HG03565 (cell line): Measurements from ENCODE around the gene ACACA.

Experiments used
- ATAC-seq: cut with Tn5 transposase; IDR thresholded peaks from one replicate; pipeline ENCODE4 v1.9.1; 2021; ENCODE audit warnings: mild to moderate bottlenecking, moderate library complexity; ENCODE audit not compliant: unreplicated experiment

The ACACA gene

DNA sequence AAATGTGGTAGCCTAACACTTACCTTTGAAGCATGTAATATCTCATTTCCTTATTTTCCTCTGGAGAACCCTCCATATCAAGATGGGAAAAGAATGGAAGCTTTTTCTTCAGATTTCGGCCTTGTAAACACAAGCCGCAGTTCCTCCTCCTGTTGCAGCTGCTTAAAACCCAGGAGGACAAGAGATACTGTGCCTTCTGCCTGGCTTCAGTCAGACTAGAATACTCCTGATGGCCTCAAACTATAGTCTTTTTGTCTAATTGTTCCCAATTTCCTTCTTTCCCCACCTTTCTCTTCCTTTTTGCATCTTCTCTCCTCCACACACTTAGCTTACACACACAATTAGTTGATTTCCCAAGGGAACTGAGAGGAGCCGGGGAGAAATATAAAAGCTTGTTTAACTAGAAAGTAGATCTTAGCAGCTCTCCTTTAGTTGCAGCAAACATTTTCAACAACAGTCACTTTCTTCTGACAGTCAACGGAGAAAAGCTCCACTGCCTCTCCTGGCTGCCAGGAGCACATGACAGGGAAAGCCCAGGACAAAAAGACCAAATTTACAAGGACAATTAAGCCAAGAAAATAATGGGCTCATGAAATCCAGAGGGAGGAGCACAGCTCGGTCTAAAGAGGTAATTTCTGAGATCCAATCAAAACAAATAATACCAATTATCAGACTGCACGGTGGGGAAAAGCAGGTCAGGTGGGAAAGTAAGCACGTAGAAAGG is 107.2 kb downstream of the ACACA start:
- ATAC-seq, result no peak

DNA sequence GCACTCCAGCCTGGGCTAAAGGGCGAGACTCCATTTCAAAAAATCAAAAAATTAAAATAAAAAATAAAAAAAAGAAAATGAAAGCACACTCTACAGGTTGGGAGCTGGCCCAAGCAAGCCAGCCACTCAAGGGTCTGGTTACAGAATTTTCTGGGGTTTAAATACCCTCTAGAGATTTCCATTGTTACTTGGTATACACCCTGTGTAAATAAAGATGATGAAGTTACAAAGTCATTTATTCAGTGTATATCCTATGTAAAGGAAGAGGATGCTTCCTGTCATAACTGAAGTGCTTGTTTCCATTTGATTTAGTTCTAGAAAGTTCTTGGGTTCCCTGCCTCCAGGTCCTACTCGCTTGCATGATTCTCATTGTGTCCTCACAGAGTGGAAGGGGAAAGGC is 110.7 kb downstream of the ACACA start:
- no peak for ATAC-seq

DNA sequence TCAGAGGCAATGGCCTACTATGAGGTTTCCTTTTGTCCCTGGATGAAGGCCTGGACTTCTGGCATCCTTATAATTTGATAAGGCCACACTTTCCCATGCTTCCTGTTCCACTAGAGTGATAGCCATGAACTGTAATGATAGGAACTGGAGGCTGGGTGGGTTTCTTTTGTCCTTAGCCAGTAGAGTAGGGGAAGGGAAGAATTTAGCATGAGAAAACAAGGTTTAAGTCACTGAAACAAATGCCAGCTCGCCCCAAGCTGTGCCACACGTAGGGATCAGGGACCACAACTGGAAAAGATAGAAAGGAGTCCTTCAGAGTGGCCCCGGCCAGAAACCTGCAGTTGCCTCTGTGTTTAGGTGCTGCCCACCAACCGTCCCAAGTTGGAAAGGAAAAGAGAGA is 111.7 kb downstream of the ACACA start:
- no peak for ATAC-seq

DNA sequence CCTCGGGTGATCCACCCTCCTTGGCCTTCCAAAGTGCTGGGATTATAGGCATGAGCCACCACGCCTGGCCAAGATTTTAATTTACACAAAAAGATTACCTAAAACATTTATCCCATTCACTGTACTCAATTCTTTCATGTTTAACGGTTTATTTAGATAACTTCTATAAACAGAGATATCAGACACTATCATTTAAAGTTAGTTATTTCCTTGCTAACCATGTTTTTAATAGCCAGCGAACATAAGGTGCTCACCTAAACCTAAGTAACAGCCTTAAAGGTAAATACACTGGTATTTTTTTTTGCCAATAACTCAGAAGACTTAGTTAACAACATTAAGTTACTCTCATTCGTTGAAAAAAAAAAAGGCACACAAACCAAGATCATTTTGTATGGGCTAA is 112.9 kb downstream of the ACACA start:
- ATAC-seq, result no peak

DNA sequence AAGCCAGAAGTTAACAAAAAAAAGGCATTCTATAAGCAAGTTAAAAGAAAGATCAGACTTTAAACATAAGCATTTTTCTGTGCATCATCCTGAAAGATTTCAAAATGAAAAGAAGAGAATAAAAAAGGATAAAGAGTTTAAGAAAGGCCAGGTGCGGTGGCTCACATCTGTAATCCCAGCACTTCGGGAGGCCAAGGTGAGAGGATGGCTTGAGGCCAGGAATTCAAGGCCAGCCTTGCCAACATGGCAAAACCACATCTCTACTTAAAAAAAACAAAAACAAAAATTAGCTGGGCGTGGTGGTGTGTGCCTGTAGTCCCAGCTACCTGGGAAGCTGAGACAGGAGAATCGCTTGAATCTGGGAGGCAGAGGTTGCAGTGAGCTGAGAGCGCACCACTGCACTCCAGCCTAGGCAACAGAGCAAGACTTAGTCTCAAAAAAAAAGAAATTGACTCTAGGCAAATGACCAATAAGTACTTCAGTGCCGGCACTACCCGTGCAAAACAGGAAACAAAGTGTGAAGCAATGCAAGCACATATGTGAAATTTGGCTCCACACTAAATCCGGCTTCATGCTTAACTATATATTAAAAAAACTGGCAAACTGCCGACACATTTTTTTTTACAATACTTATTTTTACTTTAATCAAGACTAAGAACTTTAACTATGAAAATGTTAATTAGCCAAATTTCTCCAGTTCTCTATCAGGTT is 114.1 kb downstream of the ACACA start:
- ATAC-seq, result no peak

DNA sequence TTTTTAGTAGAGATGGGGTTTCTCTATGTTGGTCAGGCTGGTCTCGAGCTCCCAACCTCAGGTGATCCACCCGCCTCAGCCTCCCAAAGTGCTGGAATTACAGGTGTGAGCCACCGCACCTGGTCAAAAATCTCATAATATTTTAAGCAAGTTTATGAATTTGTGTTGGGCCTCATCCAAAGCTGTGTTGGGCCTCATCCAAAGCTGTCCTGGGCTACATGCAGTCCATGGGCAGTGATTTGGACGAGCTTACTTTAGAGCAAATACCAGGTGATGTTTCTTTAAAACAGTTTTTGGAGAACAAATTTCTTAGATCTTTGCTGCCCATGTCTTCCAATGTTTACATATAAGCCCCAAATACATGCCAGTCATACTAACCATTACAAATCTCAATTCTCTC is 115.3 kb downstream of the ACACA start:
- ATAC-seq, result no peak

DNA sequence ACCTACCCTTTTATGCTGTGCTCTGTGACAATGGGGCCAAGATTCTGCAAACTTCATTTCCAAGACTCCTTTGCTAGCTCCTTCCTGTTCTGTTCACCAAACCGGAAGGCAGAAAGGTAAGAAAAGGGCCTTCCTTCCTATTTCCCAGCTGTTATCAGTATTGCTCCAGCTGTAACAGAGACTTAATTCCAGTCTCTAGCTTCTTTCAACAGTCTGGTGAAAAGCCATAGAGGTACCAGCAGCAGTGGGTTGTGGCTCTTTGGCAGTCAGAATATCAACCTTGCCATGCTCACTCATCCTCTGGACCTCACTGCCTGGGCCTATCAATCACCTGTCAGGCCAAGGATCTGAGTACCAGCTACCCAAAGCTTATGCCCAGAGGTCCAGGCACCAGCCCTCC is 120.2 kb downstream of the ACACA start:
- ATAC-seq, result no peak

DNA sequence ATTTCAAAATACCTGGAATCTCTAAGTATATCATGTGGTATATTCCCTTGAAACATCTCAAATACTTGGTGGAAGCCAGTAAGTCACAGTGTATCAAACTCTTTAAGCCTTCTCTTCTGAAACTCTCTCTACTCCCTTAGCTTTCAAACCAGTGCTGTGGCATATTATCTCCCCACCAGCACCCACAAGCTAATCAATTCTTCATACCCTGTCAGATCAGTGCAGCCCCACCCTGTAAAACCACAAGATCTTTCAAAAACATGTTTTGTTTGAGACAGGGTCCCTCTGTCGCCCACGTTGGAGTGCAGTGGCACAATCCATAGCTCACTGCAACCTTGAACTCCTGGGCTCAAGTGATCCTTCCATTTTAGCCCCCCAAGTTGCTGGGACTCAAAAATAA is 122.4 kb downstream of the ACACA start:
- ATAC-seq, result no peak

DNA sequence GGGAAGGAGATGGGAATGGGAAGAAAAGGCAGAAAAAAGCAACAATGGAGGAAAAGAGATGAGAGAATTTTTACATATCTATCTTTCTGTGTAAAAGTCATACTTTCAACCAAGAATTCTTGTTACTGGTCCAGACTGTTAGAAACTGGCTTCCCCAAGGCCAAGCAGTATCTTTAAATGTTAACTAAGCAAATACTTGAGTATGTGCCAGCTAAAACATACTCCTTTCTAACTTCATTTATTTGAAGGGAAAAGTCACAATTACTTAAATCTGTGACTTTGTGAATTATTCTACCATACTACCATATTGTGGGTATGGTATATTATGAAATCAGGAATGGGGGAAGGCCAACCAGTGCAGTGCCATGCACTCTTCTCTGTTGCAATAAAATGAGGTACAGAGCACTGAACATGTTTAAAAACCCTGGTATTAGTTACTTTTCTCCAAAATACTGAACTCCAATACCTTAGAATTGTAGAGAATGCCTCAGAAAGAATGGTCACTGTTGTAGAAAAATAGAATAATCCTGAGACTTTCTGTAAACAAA is 123.1 kb downstream of the ACACA start:
- no peak for ATAC-seq

DNA sequence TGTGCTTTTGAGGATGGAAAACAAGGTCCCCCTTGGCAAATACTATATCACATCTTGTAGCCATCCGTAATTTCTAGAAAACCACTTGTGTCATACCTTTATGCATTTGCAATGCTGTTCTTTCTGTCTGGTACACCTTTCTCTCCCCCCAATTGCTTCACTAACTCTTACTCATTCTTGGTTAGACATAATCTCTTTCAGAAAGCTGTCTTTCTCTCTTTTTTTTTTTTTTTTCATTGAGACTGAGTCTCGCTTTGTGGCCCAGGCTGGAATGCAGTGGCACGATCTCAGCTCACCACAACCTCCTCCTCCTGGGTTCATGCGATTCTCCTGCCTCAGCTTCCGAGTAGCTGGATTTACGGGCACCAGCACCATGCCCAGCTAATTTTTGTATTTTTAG is 125.8 kb downstream of the ACACA start:
- no peak for ATAC-seq

DNA sequence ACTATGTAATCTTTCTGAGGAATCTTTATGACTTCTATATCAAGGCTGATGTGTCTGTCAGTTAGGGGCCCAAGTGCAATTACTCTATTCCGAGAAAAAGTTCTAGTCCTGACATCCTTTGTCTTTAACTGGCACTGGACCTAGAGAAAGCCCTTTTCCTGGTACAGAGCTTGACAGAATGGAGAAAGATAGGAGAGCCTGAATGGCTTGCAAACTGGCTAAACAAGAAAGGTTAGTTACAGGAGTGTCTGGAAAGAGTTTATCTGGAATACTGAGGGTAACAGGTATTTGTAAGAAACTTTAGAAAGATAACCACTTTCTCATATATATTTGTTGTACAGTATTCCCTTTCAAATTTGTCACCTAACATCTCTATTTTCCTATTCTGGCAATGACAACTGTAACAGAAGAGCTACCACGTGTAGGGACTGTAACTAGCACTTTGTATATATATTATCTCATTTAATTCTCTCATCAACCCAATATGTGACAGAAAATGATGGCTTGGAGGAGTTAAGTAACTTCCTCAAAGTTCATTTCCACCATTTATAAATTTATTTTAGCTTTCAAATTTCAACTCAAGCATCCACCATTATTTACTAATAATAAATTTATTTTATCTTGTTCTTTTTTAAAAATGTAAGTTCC is 128.3 kb downstream of the ACACA start:
- no peak for ATAC-seq

DNA sequence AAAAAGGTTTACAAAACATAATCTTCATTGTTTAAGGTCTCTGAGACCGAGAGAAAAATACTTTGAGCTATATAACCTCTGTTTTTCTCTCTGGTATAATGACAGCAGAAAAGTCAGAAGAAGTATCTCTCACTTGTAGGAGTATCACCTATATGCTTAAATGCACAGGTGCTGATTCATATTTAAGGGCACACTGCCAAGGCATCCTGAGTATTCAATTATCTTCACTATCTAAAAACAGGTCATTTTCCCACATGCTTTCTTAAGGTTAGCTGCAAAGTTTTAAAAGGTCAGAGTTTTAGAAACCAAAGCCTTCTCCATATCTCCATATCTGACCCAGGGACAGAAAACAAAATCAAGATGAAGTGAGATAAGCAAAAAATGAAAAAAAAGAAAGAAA is 130.2 kb downstream of the ACACA start:
- ATAC-seq, result no peak

DNA sequence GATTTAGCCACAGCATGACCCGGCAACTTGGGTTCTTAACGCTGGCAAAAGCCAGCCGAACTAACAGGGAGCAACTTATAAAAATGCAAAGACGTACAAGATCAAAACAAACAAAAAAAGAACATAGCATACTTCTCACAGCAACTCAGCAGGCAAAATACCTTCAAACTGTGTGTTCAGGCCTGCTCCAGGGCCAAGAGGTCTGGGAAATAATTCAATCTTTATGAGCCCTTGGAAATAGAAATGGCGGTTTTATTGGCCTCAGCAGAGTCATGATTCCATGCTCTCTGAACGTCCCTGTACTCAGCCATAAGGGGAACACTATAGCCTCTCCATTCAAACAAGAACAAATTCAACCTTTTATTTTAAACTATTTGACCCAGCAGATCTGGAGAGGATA is 132.2 kb downstream of the ACACA start:
- no peak for ATAC-seq

DNA sequence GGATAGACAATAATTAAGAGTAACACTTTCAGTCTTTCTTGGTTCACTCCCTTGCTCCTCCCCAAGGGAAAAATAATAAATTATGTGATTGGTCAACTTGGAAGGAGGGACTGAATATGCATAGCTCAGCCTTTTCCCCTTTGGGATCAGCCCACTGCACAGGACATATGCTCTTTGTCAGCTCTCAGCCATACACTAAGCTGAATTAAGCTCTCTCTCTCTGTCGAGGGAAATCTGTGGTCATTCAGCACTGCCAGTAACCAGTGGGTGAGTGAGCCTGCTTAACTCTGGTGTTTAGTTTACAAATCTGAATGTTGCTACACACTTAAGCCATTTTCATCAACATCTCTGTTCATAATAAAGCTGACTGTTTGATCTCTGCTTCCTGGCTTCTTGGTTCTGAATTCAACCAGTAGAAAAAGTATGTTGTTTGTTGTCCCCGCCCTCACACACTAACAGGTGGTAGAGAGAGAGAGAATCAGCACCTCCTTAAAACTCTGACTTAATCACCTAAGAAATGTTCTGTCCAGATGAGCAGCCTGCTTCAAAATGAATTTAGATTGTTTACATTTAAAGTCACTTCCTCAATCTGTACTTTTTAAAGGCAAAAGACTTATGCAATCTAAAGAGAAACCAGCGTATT is 133.1 kb downstream of the ACACA start:
- ATAC-seq, result no peak

DNA sequence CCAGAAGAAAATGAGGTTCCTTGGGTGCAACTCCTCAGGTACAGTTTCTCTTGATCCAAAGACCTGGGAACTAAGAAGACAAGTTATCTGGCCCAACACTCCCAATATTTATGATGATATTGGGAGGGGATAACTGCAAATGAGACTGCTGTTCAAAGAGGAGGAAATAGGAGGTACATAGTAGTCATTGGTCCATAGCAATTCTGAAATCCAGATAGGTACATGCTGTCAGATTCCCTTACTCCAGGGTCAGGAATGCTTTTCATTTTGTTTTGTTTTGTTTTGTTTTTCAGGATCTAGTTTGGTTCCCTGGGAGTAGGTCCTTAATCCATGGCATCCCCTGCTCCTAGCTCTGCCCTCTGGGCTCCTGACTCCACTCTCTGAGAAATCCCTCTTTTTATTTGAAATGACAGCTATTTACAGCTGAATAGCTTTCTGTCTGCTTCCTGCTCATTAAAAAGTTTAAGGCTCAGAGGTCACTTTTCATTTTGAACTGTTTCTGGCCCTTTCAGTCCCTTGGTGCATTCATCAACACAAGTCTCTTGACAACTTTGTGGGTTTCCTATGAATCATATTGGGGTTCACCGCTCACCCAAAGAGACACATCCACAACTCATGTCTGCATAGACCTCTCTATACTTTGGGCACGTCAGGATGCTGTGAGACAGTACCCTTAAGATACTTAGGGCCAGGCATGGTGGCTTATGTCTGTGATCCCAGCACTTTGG is 141.0 kb downstream of the ACACA start:
- ATAC-seq, result no peak

DNA sequence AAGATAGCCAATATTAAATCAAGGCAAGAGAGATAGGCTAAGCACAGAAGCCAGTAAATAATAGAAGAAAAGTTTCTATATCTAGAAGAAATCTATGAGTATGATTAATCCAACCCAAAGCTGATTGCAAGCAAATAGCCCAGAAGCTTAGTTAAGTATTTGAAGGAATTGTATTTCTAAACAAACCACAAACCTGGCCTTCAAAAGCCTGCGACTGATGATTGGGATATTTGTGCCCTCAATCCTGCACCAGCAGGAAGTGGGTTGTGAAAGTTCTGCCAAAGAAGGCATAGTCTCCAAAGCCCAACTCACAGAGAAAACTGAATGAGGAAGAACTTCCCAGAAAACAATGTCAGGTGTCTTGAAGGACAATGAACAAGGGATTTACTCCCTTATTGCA is 145.3 kb downstream of the ACACA start:
- ATAC-seq, result no peak

DNA sequence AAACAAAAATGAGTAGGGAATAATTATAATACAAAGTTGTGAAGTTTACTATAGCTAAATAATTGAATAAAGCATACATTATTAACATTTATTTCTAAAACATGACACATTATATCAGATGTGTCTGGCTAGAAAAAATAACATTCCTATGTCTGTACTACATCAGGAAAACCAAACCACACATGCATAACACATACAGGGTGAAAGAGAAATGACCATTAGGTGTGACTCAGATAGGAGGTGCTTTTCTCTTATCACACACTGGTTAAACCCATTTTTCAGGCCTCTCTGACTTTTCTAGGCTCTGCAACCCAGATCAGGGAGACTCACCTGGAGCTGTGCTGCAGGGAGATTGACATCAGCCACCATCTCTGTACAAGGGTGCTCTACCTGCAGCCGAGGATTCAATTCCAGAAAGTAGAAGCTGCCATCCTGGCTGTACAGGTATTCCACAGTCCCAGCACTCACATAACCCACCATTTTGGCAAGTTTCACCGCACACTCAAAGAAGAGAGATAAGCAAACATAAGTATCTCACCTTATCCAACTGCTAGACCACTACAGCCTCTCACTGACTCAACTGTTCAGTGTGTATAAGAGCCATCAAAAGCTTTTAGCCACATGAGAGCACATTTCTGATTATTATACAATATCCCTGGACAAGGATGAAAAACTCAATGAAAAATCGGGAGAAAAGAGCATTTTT is 147.5 kb downstream of the ACACA start:
- no peak for ATAC-seq

DNA sequence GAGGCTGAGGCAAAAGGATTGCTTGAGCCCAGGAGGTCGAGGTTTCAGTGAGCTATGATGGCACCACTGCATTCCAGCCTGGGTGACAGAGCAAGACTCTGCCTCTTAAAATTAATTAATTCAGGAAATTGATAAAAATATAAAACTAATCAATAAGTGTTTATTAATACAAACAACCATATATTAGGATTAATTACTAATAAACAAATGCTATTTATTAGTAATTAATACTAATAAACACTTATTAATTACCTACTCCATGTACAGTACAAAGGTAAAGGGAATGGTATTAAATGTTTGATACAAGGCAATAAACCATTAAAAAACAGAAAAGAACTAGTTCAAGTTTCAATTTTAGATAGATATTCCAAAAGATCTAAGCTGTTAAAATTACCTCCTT is 150.0 kb downstream of the ACACA start:
- no peak for ATAC-seq

DNA sequence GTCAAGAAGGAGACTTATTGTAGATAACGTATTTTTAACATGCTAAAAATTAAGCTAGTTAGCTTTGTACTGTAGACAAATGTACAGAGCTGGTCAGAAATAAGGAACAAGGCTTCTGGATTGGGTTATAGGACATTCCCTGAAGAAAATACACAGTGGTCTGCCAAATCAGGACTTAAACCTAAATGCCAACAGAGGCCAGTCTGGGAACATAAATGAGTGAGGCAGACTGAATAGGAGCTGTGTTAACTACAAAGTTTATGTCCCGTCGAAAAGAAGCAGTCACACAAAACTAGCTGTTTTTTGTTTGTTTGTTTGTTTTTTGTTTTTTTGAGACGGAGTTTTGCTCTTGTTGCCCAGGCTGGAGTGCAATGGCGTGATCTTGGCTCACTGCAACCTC is 151.2 kb downstream of the ACACA start:
- no peak for ATAC-seq

DNA sequence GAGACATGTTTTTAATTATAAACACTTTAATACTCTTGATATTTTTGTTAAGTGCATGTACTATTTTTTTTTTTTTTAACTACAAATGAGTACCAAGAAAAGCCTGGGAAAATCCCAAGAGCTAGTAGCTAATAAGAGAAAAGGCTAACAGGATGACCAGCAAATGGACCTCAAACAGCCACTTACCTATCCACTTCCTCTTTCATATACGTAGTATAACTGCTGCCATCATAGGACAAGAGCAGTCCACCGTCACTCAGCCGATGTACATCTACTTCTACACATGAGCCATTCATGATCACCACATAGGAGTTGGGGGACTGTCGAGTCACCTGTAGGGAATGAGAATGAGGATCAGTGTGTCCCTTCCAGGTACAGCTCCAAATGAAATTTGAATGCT is 158.8 kb downstream of the ACACA start:
- ATAC-seq, result no peak
